Heart left ventricle (tissue), 13 donors: ENCODE measurements around the gene MAN2B2.

Source experiments
- POLR2A ChIP-seq, 2 donors: fragments of 450-650 bp; IDR thresholded peaks; one replicate each; pipeline ENCODE4 v1.6.1; 2017; ENCODE audit warnings: antibody characterized with exemption in 2 of 2, mild to moderate bottlenecking in 2 of 2, moderate library complexity in 2 of 2
- TF ChIP-seq, protein P1 (sequence below), 12 donors: fragments of 200-600 bp; sonication (generic) in 4 of 12; IDR thresholded peaks; one replicate each; pipeline versions ENCODE4 v1.5.0 to v1.8.0; 2018 to 2022; ENCODE audit warnings: antibody characterized with exemption in 12 of 12, mild to moderate bottlenecking in 5 of 12
- donor health status: ischemic (EF 13 %, LVEDD 7.1; RV severe dilation, severe dysfunction).
- donor health status: DM: no; HTN: yes; CAD: no.
- donor health status: DM: no; HTN: no; CAD: no.
- donor health status: ischemic (EF 25% LVEDD 6.9; RV normal size, moderate dysfunction).
- donor health status: ischemic (EF 25% LVEDD 5.7; RV mildly dilated, moderate dysfunction).
- donor health status: ischemic (EF 35%, LVEDD 5.7; RV mildly dilated, moderate dysfunction).
- donor health status: nonischemic (EF 11% LVEDD 7.7; RV severe dilation, severe dysfunction).
- donor health status: DM: yes; HTN: yes; CAD: no.
- donor health status: PGD.
- donor health status: ischemic (EF 29% LVEDD 5.4; RV normal size, mild dysfunction).
- donor health status: nonischemic (EF 23%, LVEDD 6.1; RV moderate dilation, normal function).

DNA sequence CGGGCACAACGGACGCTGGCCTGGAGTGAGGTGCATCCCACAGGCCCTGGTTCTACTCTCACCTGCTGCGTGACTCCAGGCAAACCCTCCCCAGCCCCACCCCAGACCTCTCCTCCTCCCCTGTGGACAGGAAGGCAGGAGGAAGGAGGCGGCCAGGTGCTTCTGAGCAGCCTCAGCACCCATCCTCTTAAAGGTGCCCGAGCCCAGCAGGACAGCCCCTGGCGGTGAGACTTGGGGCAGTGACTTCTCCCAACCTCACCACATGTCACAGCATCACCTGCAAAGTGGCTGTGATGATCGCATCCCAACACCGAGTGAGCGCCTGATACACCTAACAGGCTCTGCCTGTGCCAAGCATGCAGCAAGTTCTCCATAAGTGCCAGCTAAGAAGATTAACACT is 17.1 kb upstream of the MAN2B2 start:
- TF ChIP-seq, protein P1, sequence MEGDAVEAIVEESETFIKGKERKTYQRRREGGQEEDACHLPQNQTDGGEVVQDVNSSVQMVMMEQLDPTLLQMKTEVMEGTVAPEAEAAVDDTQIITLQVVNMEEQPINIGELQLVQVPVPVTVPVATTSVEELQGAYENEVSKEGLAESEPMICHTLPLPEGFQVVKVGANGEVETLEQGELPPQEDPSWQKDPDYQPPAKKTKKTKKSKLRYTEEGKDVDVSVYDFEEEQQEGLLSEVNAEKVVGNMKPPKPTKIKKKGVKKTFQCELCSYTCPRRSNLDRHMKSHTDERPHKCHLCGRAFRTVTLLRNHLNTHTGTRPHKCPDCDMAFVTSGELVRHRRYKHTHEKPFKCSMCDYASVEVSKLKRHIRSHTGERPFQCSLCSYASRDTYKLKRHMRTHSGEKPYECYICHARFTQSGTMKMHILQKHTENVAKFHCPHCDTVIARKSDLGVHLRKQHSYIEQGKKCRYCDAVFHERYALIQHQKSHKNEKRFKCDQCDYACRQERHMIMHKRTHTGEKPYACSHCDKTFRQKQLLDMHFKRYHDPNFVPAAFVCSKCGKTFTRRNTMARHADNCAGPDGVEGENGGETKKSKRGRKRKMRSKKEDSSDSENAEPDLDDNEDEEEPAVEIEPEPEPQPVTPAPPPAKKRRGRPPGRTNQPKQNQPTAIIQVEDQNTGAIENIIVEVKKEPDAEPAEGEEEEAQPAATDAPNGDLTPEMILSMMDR (IDR thresholded peaks at IDR 0.05) = no peak
- TF ChIP-seq POLR2A (IDR thresholded peaks at IDR 0.05) = no peak
